Measurements from ENCODE around the gene NECTIN4. TPM values are rescaled to one million over a fixed set of nuclear protein-coding genes. Genes with fewer than 3 reads are reported as not detected.
A peak's percentile ranks its signal among the peaks of the same experiment; 100 is the strongest.

NECTIN4 gene
- total RNA-seq, 4 donors from 2014 or later = 0.54 to 2.5 (median 1.6) TPM

DNA sequence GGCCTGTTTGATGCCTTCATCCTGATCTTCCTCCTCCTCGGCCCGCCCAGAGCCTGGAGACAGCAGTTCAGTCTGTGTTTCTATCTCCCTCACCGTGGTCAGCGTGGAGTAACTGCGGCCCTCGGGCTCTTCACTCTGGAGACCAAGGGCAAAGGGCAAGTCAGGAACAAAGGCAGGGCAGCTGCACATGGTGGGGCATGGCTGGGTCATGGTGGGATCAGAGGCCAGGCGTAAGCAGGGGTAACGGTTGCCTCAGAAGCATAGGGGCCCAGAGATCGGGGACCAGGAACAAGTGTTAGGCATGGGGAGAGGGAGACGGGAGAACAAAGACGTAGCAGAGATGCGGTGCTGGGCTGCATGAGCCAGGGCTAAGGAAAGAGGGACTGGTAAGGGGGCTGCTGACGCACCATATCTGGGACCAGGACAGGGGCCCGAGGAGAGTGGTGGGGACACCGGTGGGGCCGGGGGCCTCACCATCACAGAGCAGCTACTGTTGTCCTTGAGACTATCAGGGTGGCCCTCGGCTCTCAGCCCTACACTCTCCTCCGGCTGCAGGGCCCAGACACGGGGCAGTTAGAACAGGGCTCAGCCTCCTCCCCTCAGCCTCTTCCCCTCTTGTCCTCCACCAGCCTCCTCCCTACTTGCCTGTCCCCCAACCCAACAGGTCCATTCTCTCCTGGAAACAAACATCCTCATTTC lies 16.5 kb downstream of the NECTIN4 start:
- Histone ChIP-seq H3K27me3 (no peaks in the 10 kb centered on the region), H3K9me3 (no peaks in the 10 kb centered on the region), H3K27ac (no peak overlapping the region), H3K36me3 (no peaks in the 10 kb centered on the region), H3K4me1 (peaks cover 0 to 5% (median 2%) of the 10 kb centered on the region in 4 donors), H3K4me3 (no peak overlapping the region)
- TF ChIP-seq POLR2A (IDR thresholded peaks at IDR 0.05) = no peak
- no peak for TF ChIP-seq CTCF (IDR thresholded peaks at IDR 0.05)
- no peak for DNase-seq

DNA sequence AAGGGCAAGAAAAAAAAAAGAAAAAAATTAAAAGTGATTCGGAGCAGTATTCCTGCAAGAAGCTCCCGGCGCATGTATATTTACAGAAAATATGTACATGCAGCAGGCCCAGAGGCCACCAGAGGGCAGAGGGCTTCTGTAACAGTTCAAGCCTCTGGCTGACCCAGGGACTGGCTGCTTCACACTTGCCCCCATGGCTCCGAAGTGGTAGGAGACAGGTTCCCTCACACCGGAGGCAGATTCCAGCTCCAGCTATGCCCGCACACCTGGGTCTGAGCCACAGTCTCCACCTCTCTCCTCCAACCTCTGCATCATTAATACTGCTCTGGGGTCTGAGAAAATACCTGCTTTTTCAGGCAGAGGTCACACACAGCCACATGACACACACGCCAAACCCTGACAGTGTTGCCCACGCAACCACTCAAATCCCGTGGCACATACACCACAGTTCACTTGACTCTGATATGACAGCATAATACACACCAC lies 17.4 kb downstream of the NECTIN4 start:
- peak; percentile 65 to 85 (median 73) for DNase-seq
- H3K9me3 ChIP-seq = no peaks in the 10 kb centered on the region
- peaks cover 0 to 12% (median 2%) of the 10 kb centered on the region in 4 donors for H3K4me1 ChIP-seq

GRCh38 chr1:161070761-161071160 lies 18.6 kb downstream of the NECTIN4 start:
- Histone ChIP-seq H3K36me3 (no peaks in the 10 kb centered on the region), H3K9me3 (no peaks in the 10 kb centered on the region), H3K27me3 (no peaks in the 10 kb centered on the region), H3K4me1 (peaks cover 0 to 19% (median 2%) of the 10 kb centered on the region in 4 donors), H3K4me3 (no peak overlapping the region), H3K27ac (peak overlapping the region in 1 of 4 donors; percentile 96)
- no peak for DNase-seq
- TF ChIP-seq CTCF (IDR thresholded peaks at IDR 0.05) = no peak
- TF ChIP-seq POLR2A (IDR thresholded peaks at IDR 0.05) = no peak

More for the DNA sequence above, 17.4 kb downstream of the NECTIN4 start:
- TF ChIP-seq CTCF (IDR thresholded peaks at IDR 0.05) (peak; percentile 58 to 71 (median 60)), POLR2A (IDR thresholded peaks at IDR 0.05) (no peak)
- no peak overlapping the region for H3K4me3 ChIP-seq
- no peaks in the 10 kb centered on the region for H3K36me3 ChIP-seq
- no peaks in the 10 kb centered on the region for H3K27me3 ChIP-seq
- no peak overlapping the region for H3K27ac ChIP-seq

- H3K27ac ChIP-seq = peak within 1 kb of the TSS; percentile 80 to 96 (median 88)
- peak in 2 of 3 donors; percentile 95 for DNase-seq
- peak within 1 kb of the TSS; percentile 48 to 70 (median 58) for H3K4me3 ChIP-seq
- peaks cover 0 to 19% (median 2%) of the 10 kb centered on the region in 4 donors for H3K4me1 ChIP-seq
- H3K9me3 ChIP-seq = no peaks in the 10 kb centered on the region
- no peaks in the 10 kb centered on the region for H3K27me3 ChIP-seq
- TF ChIP-seq POLR2A (IDR thresholded peaks at IDR 0.05) = no peak
- no peak for TF ChIP-seq CTCF (IDR thresholded peaks at IDR 0.05)
- H3K36me3 ChIP-seq = no peaks in the 10 kb centered on the region
Observed at GRCh38 chr1:161069731-161070270, 19.6 kb downstream of the NECTIN4 start, which contains the start of gene ARHGAP30. Gene ARHGAP30, minus strand, starts transcription at chr1:161069891. Its CDS starts 267 bp downstream, at chr1:161069624.

DNA sequence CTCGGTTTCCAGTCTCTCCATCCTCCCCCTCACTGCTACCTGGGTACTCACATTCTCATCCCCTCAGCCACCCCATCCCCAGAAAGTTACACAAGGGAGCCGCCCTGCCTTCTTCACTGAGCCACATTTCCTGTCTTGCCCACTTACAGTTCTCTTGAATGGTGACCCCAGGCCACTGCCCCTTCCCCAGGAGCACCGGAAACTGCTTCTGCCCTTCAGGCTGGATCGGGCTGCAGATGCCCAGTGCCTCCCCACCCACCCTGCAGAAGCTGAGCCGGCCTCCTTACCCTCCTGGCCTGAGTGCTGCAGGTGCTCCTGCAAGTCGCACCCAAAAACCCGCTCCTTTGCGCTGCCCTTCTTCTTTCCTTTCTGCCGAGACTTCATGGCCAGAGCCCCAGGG lies 20.1 kb downstream of the NECTIN4 start:
- Histone ChIP-seq H3K27ac (peak overlapping the region; percentile 80 to 96 (median 88)), H3K4me3 (peak overlapping the region; percentile 48 to 70 (median 58)), H3K4me1 (peaks cover 0 to 19% (median 2%) of the 10 kb centered on the region in 4 donors), H3K9me3 (no peaks in the 10 kb centered on the region), H3K27me3 (no peaks in the 10 kb centered on the region), H3K36me3 (no peaks in the 10 kb centered on the region)
- peak in 1 of 3 donors; percentile 33 for DNase-seq
- no peak for TF ChIP-seq POLR2A (IDR thresholded peaks at IDR 0.05)
- TF ChIP-seq CTCF (IDR thresholded peaks at IDR 0.05) = no peak
